ENCODE measurements around the gene WIPF2. TPM values are rescaled to one million over a fixed set of nuclear protein-coding genes. Genes with fewer than 3 reads are reported as not detected.

The WIPF2 gene
- total RNA-seq, 4 donors from 2014 or later = 4.9 to 34.3 (median 8.6) TPM

DNA sequence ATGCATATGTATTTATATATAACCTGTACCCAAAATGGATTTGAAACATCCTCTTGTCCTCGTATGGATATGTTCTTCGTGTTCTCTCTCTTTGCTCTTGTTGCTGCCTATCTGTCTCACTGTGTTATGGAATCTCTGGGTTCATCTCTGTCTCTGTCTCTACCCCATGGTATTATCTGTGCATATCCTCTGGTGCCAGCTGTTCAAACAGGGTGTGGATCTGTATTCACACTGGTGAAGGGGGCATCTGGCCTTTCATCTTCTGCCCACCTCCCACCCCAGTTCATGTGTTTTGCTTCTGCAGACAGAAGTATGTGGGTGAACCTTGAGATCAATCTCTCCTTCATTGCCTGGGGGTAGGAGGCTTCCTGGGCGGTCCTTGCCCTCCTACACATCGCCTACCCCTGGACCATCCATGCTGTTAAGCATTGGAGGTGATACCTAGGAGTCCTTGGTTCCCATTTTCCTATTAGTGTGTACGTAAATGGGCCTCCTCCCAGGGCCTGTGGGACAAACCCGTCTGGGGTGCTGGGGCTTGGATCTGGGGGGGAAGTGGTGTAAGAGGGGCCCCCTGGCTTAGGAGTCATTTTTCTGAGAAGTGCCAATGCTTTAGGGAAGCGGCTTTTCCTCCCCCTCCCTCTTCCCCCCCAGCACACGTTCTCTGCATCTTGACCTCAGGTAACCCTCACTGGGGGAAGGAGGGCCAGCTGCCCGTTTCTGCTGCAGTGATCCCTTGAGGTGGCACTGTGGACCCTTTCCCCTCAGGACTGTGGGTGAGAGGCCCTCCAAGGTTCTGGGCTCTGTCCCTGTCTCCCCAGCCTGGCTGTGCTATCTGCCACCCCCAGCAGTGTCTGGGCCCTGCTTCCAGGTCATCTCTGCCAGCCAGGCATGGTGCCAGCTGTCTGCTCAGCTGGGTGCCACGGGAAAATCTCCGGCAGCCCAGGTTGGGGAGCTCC is 111.0 kb downstream of the WIPF2 start:
- H3K27me3 ChIP-seq = no peaks in the 10 kb centered on the region
- TF ChIP-seq, protein P1, sequence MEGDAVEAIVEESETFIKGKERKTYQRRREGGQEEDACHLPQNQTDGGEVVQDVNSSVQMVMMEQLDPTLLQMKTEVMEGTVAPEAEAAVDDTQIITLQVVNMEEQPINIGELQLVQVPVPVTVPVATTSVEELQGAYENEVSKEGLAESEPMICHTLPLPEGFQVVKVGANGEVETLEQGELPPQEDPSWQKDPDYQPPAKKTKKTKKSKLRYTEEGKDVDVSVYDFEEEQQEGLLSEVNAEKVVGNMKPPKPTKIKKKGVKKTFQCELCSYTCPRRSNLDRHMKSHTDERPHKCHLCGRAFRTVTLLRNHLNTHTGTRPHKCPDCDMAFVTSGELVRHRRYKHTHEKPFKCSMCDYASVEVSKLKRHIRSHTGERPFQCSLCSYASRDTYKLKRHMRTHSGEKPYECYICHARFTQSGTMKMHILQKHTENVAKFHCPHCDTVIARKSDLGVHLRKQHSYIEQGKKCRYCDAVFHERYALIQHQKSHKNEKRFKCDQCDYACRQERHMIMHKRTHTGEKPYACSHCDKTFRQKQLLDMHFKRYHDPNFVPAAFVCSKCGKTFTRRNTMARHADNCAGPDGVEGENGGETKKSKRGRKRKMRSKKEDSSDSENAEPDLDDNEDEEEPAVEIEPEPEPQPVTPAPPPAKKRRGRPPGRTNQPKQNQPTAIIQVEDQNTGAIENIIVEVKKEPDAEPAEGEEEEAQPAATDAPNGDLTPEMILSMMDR (IDR thresholded peaks at IDR 0.05) = no peak
- no peak for TF ChIP-seq POLR2A (IDR thresholded peaks at IDR 0.05)
- H3K4me1 ChIP-seq = peaks cover 39 to 68% of the 10 kb centered on the region in 2 donors
- H3K4me3 ChIP-seq = no peak overlapping the region
- H3K27ac ChIP-seq = peak overlapping the region; percentile 74 to 83
- no peaks in the 10 kb centered on the region for H3K36me3 ChIP-seq
- intact Hi-C loops (cut with DNase I; ENCODE audit: low total_unique reads) = no loop called here
- peak in 1 of 2 donors; percentile 43 for DNase-seq
- H3K9me3 ChIP-seq = no peaks in the 10 kb centered on the region

DNA sequence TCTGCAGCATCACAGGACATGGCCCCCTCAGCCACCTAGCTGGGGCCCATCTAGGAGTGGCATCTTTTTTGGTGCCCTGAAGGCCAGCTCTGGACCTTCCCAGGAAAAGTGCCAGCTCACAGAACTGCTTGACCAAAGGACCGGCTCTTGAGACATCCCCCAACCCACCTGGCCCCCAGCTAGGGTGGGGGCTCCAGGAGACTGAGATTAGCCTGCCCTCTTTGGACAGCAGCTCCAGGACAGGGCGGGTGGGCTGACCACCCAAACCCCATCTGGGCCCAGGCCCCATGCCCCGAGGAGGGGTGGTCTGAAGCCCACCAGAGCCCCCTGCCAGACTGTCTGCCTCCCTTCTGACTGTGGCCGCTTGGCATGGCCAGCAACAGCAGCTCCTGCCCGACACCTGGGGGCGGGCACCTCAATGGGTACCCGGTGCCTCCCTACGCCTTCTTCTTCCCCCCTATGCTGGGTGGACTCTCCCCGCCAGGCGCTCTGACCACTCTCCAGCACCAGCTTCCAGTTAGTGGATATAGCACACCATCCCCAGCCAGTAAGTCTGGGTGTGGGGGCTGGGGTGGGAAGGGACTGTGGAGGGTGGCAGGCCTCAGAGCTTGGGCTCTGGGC is 111.9 kb downstream of the WIPF2 start:
- intact Hi-C loops (cut with DNase I; ENCODE audit: low total_unique reads) = no loop called here
- TF ChIP-seq, protein P1 (IDR thresholded peaks at IDR 0.05) = no peak
- no peak for TF ChIP-seq POLR2A (IDR thresholded peaks at IDR 0.05)
- Histone ChIP-seq H3K4me3 (no peak overlapping the region), H3K4me1 (peaks cover 40 to 72% of the 10 kb centered on the region in 2 donors), H3K36me3 (no peaks in the 10 kb centered on the region), H3K27ac (peak overlapping the region; percentile 74 to 83), H3K9me3 (no peaks in the 10 kb centered on the region), H3K27me3 (no peaks in the 10 kb centered on the region)
- peak in 1 of 2 donors; percentile 24 for DNase-seq

GRCh38 chr17:40331743-40332641 is 112.9 kb downstream of the WIPF2 start:
- peak; percentile 86 to 93 for DNase-seq
- Histone ChIP-seq H3K27ac (peak overlapping the region; percentile 74 to 83), H3K4me1 (peaks cover 39 to 67% of the 10 kb centered on the region in 2 donors), H3K36me3 (no peaks in the 10 kb centered on the region), H3K9me3 (no peaks in the 10 kb centered on the region), H3K4me3 (no peak overlapping the region), H3K27me3 (no peaks in the 10 kb centered on the region)
- peak in 1 of 2 donors; percentile 21 for TF ChIP-seq POLR2A (IDR thresholded peaks at IDR 0.05)
- TF ChIP-seq, protein P1 (IDR thresholded peaks at IDR 0.05) = peak in 1 of 4 experiments; percentile 22
- intact Hi-C loops (cut with DNase I; ENCODE audit: low total_unique reads) = no loop called here

Small RNAs within 50 kb of the gene (microRNA-seq; reads per million reads assigned to microRNA genes)
- gene MIR6867 (ENCODE audit: borderline microRNAs expressed, borderline replicate concordance) = not detected

Small RNAs within 50 kb of the gene (small RNA-seq; reads per million reads assigned to genes)
- not detected for gene MIR6867

Other genes starting within 250 kb of the WIPF2 start
- gene PSMD3, start 238.5 kb upstream of the WIPF2 start, total RNA-seq = 100 to 1,000 TPM in 1 of 4 donors, 10 to 100 TPM in 3; 62.0 to 158 (median 84.7) TPM
- 1 to 10 TPM in 1 of 4 donors, under 1 TPM in 1, not detected in 2; 0.29 to 5.0 TPM for gene CSF3, start 203.9 kb upstream of the WIPF2 start, total RNA-seq
- 100 to 1,000 TPM in 1 of 4 donors, 10 to 100 TPM in 3; 17.6 to 111 (median 44.7) TPM for gene MED24, start 164.9 kb upstream of the WIPF2 start, total RNA-seq
- 100 to 1,000 TPM in 1 of 4 donors, 10 to 100 TPM in 3; 19.7 to 124 (median 63.1) TPM for gene THRA, start 156.3 kb upstream of the WIPF2 start, total RNA-seq
- 10 to 100 TPM in 1 of 4 donors, 1 to 10 TPM in 3; 2.0 to 92.1 (median 4.7) TPM for gene NR1D1, start 118.7 kb upstream of the WIPF2 start, total RNA-seq
- 100 to 1,000 TPM in 1 of 4 donors, 10 to 100 TPM in 3; 51.0 to 151 (median 77.6) TPM for gene MSL1, start 97.3 kb upstream of the WIPF2 start, total RNA-seq
- 100 to 1,000 TPM in 2 of 4 donors, 10 to 100 TPM in 2; 33.2 to 166 (median 91.3) TPM for gene CASC3, start 78.8 kb upstream of the WIPF2 start, total RNA-seq
- 10 to 100 TPM in 1 of 4 donors, 1 to 10 TPM in 1, under 1 TPM in 2; 0.29 to 21.5 (median 2.0) TPM for gene RAPGEFL1, start 41.8 kb upstream of the WIPF2 start, total RNA-seq
- gene CDC6, start 68.6 kb downstream of the WIPF2 start, total RNA-seq = 10 to 100 TPM in 1 of 4 donors, under 1 TPM in 1, not detected in 2; 0.88 to 11.3 TPM
- 10 to 100 TPM; 18.9 to 80.5 (median 46.3) TPM for gene RARA, start 89.9 kb downstream of the WIPF2 start, total RNA-seq
- gene GJD3, start 145.4 kb downstream of the WIPF2 start, total RNA-seq = 1 to 10 TPM in 1 of 4 donors, under 1 TPM in 1, not detected in 2; 0.83 to 3.8 TPM
- 100 to 1,000 TPM in 1 of 4 donors, 1 to 10 TPM in 1, under 1 TPM in 1, not detected in 1; 0.26 to 145 (median 1.9) TPM for gene TOP2A, start 198.6 kb downstream of the WIPF2 start, total RNA-seq
- gene IGFBP4, start 224.1 kb downstream of the WIPF2 start, total RNA-seq = 1,000 to 10,000 TPM in 1 of 4 donors, 100 to 1,000 TPM in 3; 331 to 1,351 (median 418) TPM